Sciatic nerve (tissue), 2 donors: ENCODE measurements around the gene COLQ. TPM values are rescaled to one million over a fixed set of nuclear protein-coding genes. Genes with fewer than 3 reads are reported as not detected.
A peak's percentile ranks its signal among the peaks of the same experiment; 100 is the strongest.
"Not testable (repeated sequence)": the region's sequence is repeated elsewhere in the genome, so short reads cannot be mapped to it uniquely, and the experiment has no call there.

Experiments used
- ATAC-seq: fragments of 200-7000 bp; cut with Tn5 transposase; one replicate; pipeline ENCODE4 v1.9.1; 2020; ENCODE audit warnings: mild to moderate bottlenecking, moderate library complexity
- DNase-seq: peaks from one replicate; pipeline ENCODE4 v3.0.0-alpha.2; 2020; ENCODE audit warnings: low spot score
- intact Hi-C: fragments of 100-400 bp; cut with DNase I; formaldehyde crosslinking; loops from one replicate; pipeline ENCODE4 v1.14.2; 2022
- total RNA-seq: library from RNA; stranded (reverse); fragmentation: NEBNext Ultra II Directional; extraction: Animal tissue kit (Norgen Biotek cat#: 25700); gene quantifications from one replicate; pipeline ENCODE4 v1.2.1, GENCODE V29; 2021
- donor health status: DM: no; HTN: no; CAD: no.
- donor health status: DM: no; HTN: no; CAD: no.

The COLQ gene
- total RNA-seq, 1 donor from 2014 or later, result 6.3 TPM

- ATAC-seq (peak; percentile 26), DNase-seq (no peak)
- intact Hi-C loops, result loop anchor here (5.0 kb wide), 1 partner anchor 302 kb away; no protein-coding TSS in a partner anchor
These were observed 77.5 kb downstream of the COLQ start for GRCh38 chr3:15443826-15444524.

GRCh38 chr3:15440891-15441290 is 80.6 kb downstream of the COLQ start:
- ATAC-seq, result no peak
- intact Hi-C loops, result loop anchor here (5.0 kb wide), 1 partner anchor 299 kb away; no protein-coding TSS in a partner anchor
- no peak for DNase-seq

GRCh38 chr3:15439476-15439875 is 82.0 kb downstream of the COLQ start:
- no peak for ATAC-seq
- intact Hi-C loops, result no loop called here

GRCh38 chr3:15438983-15439382 is 82.5 kb downstream of the COLQ start:
- ATAC-seq (no peak), DNase-seq (no peak)
- intact Hi-C loops, result no loop called here

More at GRCh38 chr3:15439476-15439875, 82.0 kb downstream of the COLQ start:
- no peak for DNase-seq

- intact Hi-C loops, result no loop called here
- ATAC-seq (peak; percentile 44), DNase-seq (no peak)
These were observed 85.3 kb downstream of the COLQ start for GRCh38 chr3:15436246-15436645.

- no peak for ATAC-seq
- no peak for DNase-seq
- intact Hi-C loops, result no loop called here
These were observed 86.8 kb downstream of the COLQ start for GRCh38 chr3:15434756-15435155.

- ATAC-seq (no peak), DNase-seq (no peak)
- intact Hi-C loops, result no loop called here
These were observed 88.0 kb downstream of the COLQ start for GRCh38 chr3:15433531-15433930.

GRCh38 chr3:15431256-15431837 is 90.2 kb downstream of the COLQ start:
- intact Hi-C loops, result no loop called here
- DNase-seq (no peak), ATAC-seq (no peak)

GRCh38 chr3:15430624-15431023 is 90.9 kb downstream of the COLQ start:
- intact Hi-C loops, result no loop called here
- no peak for ATAC-seq

GRCh38 chr3:15429080-15429479 is 92.4 kb downstream of the COLQ start:
- ATAC-seq, result no peak
- intact Hi-C loops, result no loop called here
- no peak for DNase-seq

More at GRCh38 chr3:15430624-15431023, 90.9 kb downstream of the COLQ start:
- DNase-seq, result no peak

- intact Hi-C loops, result no loop called here
- ATAC-seq (no peak), DNase-seq (no peak)
These were observed 93.0 kb downstream of the COLQ start for GRCh38 chr3:15428539-15428938.

GRCh38 chr3:15427981-15428380 is 93.5 kb downstream of the COLQ start:
- no peak for ATAC-seq
- intact Hi-C loops, result no loop called here
- DNase-seq, result no peak

GRCh38 chr3:15427182-15427880 is 94.2 kb downstream of the COLQ start, which contains the start of the genes EAF1 and METTL6:
Gene EAF1 (plus strand): TSS chr3:15427598. CDS start chr3:15427780, 182 bp downstream.
Gene METTL6 (minus strand): TSS chr3:15427544. CDS start chr3:15426511, 1,033 bp downstream.
- ATAC-seq (peak; percentile 97), DNase-seq (peak; percentile 89)
- intact Hi-C loops, result no loop called here

- intact Hi-C loops, result no loop called here
- ATAC-seq, result no peak
- DNase-seq, result no peak
These were observed 94.9 kb downstream of the COLQ start for GRCh38 chr3:15426579-15427118.

- DNase-seq (no peak), ATAC-seq (no peak)
- intact Hi-C loops, result no loop called here
These were observed 100.6 kb downstream of the COLQ start for GRCh38 chr3:15420871-15421270.

GRCh38 chr3:15410966-15411365 is 110.5 kb downstream of the COLQ start:
- ATAC-seq, intact Hi-C loops, DNase-seq: not testable (repeated sequence)

- intact Hi-C loops, result no loop called here
- ATAC-seq, result no peak
These were observed 111.7 kb downstream of the COLQ start for GRCh38 chr3:15409774-15410173.

GRCh38 chr3:15409239-15409638 is 112.3 kb downstream of the COLQ start:
- intact Hi-C loops, result no loop called here
- ATAC-seq (peak; percentile 62), DNase-seq (no peak)

More at GRCh38 chr3:15409774-15410173, 111.7 kb downstream of the COLQ start:
- no peak for DNase-seq

GRCh38 chr3:15405448-15406050 is 116.0 kb downstream of the COLQ start:
- DNase-seq (no peak), ATAC-seq (peak; percentile 73)
- intact Hi-C loops, result no loop called here
